ENCODE measurements around the gene IVNS1ABP.
"Not testable (repeated sequence)": the region's sequence is repeated elsewhere in the genome, so short reads cannot be mapped to it uniquely, and the experiment has no call there.

Gene IVNS1ABP

DNA sequence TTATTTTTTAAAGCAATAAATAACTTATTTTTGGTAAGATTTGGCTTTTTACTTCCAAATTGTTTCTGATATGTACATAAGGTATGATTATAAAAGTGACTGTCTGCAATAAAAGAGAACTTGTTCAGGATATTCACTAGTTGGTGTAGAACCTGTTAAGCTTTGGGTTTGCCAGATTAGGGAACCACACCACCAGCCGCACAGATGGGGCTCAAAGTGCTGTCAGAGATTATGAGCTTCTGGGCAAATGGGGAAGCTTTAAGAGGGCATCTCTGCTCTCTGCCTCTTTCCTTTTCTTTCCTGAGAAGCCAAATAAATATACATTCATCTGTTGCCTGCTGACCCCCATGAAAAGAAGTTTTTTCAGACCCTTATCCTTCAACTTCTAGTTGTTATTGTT lies 25.4 kb downstream of the IVNS1ABP start:
- DNase-seq: no peak

DNA sequence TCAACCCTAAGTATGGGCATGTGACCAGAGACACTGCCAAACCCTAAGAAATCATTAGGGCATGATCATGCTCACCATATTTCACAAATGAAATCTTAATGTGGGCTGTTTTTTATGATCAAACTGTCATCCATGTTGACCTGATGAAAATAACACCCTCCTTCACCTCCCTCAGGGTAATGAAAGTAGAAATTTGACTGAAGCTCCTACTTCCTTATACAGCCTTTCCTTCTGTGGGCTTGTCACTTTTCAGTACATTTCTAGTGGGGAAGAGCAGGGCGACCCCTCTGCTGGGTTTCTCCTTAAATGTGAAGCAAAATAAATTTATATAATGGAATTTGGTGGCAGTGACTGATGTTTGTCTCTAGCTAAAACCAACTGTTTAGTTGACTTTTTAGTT lies 25.9 kb downstream of the IVNS1ABP start:
- DNase-seq: no peak

DNA sequence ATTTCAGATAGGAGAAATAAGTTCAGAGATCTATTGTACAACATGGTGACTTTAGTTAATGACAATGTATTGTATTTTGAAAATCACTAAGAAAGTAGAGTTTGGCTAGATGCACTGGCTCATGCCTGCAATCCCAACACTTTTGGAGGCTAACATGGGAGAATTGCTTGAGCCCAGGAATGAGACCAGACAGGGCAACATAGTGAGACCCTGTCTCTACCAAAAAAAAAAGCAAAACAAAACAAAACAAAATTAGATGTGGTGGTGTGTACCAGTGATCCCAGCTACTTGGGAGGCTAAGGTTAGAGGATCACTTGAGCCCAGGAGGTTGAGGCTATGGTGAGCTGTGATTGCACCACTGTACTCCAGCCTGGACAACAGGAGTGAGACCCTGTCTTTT lies 27.2 kb downstream of the IVNS1ABP start:
- no peak for DNase-seq

- no peak for DNase-seq
Observed at GRCh38 chr1:185288435-185288834, 28.6 kb downstream of the IVNS1ABP start.

DNA sequence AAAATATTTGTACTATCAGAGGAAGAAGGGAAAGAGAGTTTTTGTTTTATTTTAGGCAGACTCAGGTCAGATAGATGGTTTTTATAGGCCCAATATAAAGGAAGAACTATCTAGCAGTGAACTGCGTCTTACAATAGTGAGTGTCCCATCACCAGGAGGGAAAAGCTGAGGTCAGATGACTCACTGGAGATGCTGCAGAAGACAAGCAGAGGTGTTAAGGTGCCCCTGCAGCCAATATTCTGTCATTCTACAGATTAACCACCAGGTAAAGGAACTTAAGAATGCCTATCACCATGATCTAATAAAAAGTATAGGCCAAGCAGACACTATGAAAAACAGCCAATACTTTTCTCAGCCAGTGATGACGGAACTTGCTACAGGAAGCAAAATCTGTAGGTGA lies 29.6 kb downstream of the IVNS1ABP start:
- no peak for DNase-seq

- DNase-seq: no peak
Observed at GRCh38 chr1:185284533-185285276, 32.3 kb downstream of the IVNS1ABP start.

- DNase-seq: no peak
Observed at GRCh38 chr1:185284116-185284515, 32.9 kb downstream of the IVNS1ABP start.

DNA sequence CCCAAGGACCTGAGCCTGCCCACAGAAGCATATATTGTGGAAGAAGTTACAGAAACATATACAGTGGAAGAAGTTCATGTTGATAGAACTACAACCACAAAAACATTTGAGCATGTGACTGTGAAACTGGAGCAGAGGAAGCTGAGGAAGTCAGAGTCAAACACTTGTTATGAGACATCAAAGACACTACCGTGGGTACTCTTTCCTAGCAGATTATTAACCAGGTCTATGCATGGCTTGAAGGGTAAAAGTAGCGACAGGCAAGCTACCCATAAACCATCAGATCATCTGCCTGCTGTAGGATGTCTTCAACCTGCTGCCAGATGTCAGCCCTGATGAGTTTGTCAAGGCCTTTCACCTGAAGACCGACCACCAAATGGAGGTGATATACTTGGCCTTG lies 35.8 kb downstream of the IVNS1ABP start:
- DNase-seq: no peak

DNA sequence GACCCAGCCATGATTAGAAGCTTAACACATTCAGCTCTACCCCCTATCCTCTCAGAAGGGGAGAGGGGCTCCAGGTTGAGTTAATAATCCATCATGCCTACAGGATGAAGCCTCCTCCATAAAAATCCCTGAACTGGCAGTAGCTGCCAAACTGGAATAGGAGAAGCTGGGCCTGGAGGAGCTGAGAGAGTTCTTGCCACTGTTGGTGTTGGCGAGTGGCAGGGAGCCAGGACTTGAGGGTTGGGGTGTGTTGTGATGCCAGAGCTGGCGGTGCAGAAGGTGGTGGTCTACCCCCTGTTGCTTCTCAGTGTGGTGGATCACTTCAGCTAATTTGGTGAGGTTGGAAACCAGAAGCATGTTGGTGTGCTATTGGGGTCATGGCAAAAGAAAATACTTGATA lies 36.5 kb downstream of the IVNS1ABP start:
- no peak for DNase-seq

GRCh38 chr1:185279571-185279970 lies 37.5 kb downstream of the IVNS1ABP start:
- no peak for DNase-seq

DNA sequence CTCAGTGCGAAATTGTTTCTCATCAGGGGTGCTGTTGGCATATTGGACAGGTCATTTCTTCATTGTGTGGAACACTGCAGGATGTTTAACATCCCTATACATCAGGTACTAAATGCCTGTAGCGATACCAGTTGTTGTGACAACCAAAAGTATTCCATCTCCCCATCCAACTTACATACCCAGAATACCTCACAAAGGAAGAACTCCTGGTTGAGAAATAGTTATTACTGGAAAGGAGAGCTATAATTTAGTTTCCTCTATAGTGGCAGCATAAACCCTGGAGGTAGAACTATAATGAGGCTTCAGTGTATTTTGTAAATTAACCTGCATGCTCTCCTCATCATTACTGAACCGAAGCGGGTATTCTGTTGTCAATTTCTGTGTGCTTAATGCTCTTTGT lies 45.1 kb downstream of the IVNS1ABP start:
- DNase-seq: no peak

GRCh38 chr1:185268352-185268751 lies 48.7 kb downstream of the IVNS1ABP start:
- no peak for DNase-seq

- DNase-seq: no peak
Observed at GRCh38 chr1:185267701-185268100, 49.3 kb downstream of the IVNS1ABP start.

DNA sequence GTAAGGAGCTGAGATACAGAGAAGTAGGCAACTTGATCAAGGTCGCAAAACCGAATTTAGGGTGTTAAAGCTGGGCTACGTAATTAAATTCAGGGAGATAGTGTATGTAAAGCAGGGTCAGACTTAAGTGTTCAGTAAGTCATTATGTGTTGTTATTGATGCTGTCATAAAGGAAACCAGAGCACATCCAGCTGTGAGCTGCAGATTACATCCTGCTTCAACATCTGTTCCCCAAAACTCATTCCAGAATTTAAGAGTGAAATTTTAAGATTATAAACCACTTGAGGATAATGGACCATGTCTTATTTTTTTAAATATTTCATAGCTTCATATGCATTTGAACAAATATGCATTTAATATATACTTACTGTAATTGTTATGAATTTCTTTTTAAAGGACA lies 49.7 kb downstream of the IVNS1ABP start:
- no peak for DNase-seq

GRCh38 chr1:185265314-185265713 lies 51.7 kb downstream of the IVNS1ABP start:
- DNase-seq: no peak

DNA sequence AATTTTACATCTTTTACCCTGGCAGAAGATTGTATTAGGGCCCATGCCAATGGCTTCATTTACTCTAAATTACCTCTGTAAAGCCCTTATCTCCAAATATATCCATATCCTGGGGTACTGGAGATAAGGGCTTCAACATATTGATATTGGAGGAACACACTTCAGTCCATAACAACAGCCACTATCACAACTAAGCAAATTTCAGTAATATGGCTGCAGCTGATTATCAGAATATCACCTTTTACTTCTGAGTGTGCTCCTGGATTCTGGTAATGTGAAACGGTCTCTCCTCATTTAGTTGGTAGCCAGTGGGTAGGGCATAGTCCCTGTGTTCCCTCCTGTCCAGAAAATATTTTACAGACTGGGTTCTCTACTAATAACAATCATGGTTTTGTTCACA lies 53.3 kb downstream of the IVNS1ABP start:
- DNase-seq: no peak

DNA sequence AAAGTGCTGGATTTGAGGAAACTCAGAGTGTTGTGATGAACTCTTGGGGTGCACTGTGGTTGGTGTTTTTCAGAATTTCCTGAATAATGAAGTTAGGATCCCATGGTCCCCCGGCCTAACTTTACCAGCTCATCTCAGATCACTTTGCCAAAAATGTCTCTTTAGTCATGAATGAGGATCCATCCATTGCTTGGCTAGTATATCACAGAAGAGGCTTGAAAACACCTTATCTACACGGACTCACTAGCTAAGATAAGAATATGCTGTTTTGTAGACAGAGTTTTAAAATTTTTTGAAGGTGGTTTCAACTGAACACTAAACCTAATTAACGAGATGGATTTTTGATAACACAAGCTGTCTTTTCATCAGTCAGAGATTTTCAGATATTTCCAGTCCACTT lies 53.8 kb downstream of the IVNS1ABP start:
- no peak for DNase-seq

DNA sequence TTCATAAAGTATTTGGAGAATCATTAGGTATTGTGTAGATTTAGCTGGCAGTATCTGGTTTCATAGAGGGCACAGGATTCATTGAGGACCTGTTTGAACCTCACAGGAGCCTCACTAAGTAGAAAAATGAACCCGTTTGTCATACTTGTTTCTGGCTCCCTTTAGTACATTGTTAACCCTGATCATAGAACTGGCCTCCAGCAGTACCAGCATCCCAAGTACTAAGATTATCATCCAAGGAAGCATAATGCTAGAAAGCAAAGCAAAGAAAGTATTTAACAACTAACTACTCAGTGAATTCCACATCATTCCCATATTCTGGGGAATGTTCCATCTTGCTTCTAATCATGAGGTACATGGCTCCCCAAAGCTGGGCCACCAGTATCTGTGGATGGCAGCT lies 54.9 kb downstream of the IVNS1ABP start:
- no peak for DNase-seq

DNA sequence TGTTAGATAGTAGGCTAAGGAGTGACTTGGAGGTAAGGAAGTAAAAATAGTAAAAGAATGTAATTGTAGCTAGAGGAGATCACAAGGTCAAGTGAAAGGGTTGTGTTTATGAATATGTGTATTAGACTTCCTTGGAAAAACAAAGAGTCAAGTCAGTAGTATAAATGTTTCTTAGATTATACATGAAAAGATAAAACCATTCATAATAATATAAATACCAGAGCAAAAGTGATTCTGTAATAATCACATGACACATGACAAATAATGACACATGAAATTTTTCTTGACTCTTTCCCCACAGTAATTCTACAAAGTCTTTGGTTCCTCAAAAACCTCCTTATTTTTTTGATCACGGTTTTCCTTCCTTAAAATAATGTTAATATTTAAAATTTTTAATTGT lies 56.4 kb downstream of the IVNS1ABP start:
- no peak for DNase-seq

DNA sequence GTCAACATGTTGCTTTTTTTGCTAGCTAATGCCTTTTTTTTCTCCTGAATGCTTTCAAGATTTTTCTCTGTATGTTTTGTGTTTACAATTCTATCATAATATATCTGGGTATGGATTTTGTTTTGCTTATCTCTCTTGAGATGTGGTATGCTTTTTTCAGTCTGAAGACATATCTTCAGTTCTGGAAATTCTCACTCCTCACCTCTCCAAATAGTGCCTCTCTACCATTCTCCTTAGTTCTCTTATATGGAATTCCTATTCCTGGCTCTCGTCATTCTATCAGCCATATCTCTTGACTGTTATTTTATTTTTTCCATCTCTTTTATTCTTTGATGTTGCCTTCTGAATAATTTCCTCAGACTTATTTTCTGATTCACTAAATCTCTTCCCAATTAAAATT lies 58.4 kb downstream of the IVNS1ABP start:
- no peak for DNase-seq

DNA sequence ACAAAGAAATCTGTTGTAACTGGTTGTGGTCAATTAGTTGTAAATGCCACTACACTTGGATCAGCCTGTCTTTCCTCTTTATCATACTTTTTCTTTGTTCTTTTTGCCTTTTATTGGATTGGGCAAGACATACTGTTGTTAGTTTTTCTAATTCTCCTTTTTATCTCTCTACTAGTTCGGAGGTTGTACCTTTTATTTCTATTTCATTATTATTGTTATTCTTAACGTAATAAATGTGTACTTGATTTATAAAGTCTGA lies 59.2 kb downstream of the IVNS1ABP start:
- DNase-seq: no peak

DNA sequence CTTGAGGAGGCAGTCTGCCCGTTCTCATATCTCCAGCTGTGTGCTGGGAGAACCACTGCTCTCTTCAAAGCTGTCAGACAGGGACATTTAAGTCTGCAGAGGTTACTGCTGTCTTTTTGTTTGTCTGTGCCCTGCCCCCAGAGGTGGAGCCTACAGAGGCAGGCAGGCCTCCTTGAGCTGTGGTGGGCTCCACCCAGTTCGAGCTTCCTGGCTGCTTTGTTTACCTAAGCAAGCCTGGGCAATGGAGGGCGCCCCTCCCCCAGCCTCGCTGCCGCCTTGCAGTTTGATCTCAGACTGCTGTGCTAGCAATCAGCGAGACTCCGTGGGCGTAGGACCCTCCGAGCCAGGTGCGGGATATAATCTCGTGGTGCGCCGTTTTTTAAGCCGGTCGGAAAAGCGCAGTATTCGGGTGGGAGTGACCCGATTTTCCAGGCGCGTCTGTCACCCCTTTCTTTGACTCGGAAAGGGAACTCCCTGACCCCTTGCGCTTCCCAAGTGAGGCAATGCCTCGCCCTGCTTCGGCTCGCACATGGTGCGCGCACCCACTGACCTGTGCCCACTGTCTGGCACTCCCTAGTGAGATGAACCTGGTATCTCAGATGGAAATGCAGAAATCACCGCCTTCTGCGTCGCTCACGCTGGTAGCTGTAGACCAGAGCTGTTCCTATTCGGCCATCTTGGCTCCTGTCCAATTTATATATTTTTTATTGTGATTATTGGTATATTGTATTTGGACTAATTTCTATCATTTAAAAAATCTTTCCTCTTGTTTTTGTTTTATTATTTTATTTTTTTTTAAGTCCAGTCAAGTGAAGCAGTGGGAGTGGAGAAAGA lies 59.7 kb downstream of the IVNS1ABP start:
- not testable (repeated sequence) for DNase-seq

DNA sequence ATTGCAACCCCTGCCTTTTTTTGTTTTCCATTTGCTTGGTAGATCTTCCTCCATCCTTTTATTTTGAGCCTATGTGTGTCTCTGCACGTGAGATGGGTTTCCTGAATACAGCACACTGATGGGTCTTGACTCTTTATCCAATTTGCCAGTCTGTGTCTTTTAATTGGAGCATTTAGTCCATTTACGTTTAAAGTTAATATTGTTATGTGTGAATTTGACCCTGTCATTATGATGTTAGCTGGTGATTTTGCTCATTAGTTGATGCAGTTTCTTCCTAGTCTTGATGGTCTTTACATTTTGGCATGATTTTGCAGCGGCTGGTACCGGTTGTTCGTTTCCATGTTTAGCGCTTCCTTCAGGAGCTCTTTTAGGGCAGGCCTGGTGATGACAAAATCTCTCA lies 61.4 kb downstream of the IVNS1ABP start:
- not testable (repeated sequence) for DNase-seq

DNA sequence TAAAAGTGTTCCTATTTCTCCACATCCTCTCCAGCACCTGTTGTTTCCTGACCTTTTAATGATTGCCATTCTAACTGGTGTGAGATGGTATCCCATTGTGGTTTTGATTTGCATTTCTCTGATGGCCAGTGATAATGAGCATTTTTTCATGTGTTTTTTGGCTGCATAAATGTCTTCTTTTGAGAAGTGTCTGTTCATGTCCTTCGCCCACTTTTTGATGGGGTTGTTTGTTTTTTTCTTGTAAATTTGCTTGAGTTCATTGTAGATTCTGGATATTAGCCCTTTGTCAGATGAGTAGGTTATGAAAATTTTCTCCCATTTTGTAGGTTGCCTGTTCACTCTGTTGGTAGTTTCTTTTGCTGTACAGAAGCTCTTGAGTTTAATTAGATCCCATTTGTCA lies 64.6 kb downstream of the IVNS1ABP start:
- not testable (repeated sequence) for DNase-seq

DNA sequence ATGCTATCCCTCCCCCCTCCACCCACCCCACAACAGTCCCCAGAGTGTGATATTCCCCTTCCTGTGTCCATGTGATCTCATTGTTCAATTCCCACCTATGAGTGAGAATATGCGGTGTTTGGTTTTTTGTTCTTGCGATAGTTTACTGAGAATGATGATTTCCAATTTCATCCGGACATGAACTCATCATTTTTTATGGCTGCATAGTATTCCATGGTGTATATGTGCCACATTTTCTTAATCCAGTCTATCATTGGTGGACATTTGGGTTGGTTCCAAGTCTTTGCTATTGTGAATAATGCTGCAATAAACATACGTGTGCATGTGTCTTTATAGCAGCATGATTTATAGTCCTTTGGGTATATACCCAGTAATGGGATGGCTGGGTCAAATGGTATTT lies 65.1 kb downstream of the IVNS1ABP start:
- not testable (repeated sequence) for DNase-seq
